Left lung (tissue), 10 donors: Measurements from ENCODE around the gene MTMR2. TPM values are rescaled to one million over a fixed set of nuclear protein-coding genes. Genes with fewer than 3 reads are reported as not detected.
"Not testable (repeated sequence)": the region's sequence is repeated elsewhere in the genome, so short reads cannot be mapped to it uniquely, and the experiment has no call there.

ENCODE experiments used
- ATAC-seq: fragments of 200-7000 bp; cut with Tn5 transposase; one replicate; pipeline ENCODE4 v1.9.1; 2020; ENCODE audit warnings: moderate library complexity
- DNase-seq, 4 donors: peaks; one replicate each; pipeline ENCODE4 v3.0.0-alpha.2; 2013 to 2020
- H3K27ac ChIP-seq, 2 donors: fragments of 200-600 bp; sonication (generic) in 1 of 2; one replicate each; pipeline versions ENCODE4 v1.5.0 to v1.8.0; 2020 to 2021
- H3K27me3 ChIP-seq, 2 donors: fragments of 200-600 bp; sonication (generic) in 1 of 2; one replicate each; pipeline versions ENCODE4 v1.5.0 to v1.8.0; 2020 to 2021
- H3K36me3 ChIP-seq, 2 donors: fragments of 200-600 bp; sonication (generic) in 1 of 2; one replicate each; pipeline versions ENCODE4 v1.5.0 to v1.8.0; 2020 to 2021
- H3K4me1 ChIP-seq, 2 donors: fragments of 200-600 bp; one replicate each; pipeline ENCODE4 v1.8.0; 2021
- H3K4me3 ChIP-seq, 2 donors: fragments of 200-600 bp; sonication (generic) in 1 of 2; one replicate each; pipeline versions ENCODE4 v1.5.0 to v1.8.0; 2020 to 2021; ENCODE audit warnings: mild to moderate bottlenecking in 1 of 2
- H3K9me3 ChIP-seq, 2 donors: fragments of 200-600 bp; sonication (generic) in 1 of 2; one replicate each; pipeline versions ENCODE4 v1.5.0 to v1.8.0; 2020 to 2021
- intact Hi-C, 2 donors: fragments of 100-400 bp; cut with DNase I; formaldehyde crosslinking; loops; one replicate each; pipeline versions ENCODE4 v1.11.2 to v1.14.2; 2022
- polyA plus RNA-seq, 6 donors: library from polyadenylated mRNA; unstranded; fragments of 120-200 nt; gene quantifications; one replicate each; pipeline ENCODE4 v1.2.1, GENCODE V29; 2013; ENCODE audit not compliant: insufficient read length in 6 of 6
- total RNA-seq, 2 donors: library from RNA; stranded (reverse); fragmentation: NEBNext Ultra II Directional; extraction: Animal tissue kit (Norgen Biotek cat#: 25700); gene quantifications; one replicate each; pipeline ENCODE4 v1.2.1, GENCODE V29; 2021
- TF ChIP-seq, protein P1 (sequence below), 2 donors: fragments of 200-600 bp; sonication (generic) in 1 of 2; IDR thresholded peaks; one replicate each; pipeline versions ENCODE4 v1.5.0 to v1.8.0; 2021; ENCODE audit warnings: antibody characterized with exemption in 2 of 2
- donor health status: DM: no; HTN: yes; CAD: no.
- donor health status: DM: no; HTN: no; CAD: no.

Gene MTMR2
- total and polyA plus RNA-seq, 8 donors = 33.3 to 73.5 (median 56.0) TPM

DNA sequence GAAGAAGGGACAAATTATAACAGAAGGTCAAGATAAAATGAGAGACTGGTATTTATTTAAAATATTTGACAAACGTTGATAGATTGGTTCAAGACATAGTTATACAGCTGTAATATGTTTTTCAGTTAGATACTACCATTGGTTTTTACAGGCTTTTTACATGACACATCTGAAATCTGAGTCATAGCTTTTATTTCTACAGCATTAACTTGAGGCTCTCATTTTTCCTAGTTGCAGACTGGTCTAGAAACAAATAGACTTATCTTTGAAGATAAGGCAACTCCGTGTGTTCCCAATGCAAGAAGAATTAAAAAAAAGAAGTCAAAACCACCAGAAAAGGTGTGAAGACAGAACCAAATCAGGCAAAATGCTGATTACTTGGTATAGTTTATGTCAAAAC lies 102.3 kb downstream of the MTMR2 start:
- TF ChIP-seq, protein P1, sequence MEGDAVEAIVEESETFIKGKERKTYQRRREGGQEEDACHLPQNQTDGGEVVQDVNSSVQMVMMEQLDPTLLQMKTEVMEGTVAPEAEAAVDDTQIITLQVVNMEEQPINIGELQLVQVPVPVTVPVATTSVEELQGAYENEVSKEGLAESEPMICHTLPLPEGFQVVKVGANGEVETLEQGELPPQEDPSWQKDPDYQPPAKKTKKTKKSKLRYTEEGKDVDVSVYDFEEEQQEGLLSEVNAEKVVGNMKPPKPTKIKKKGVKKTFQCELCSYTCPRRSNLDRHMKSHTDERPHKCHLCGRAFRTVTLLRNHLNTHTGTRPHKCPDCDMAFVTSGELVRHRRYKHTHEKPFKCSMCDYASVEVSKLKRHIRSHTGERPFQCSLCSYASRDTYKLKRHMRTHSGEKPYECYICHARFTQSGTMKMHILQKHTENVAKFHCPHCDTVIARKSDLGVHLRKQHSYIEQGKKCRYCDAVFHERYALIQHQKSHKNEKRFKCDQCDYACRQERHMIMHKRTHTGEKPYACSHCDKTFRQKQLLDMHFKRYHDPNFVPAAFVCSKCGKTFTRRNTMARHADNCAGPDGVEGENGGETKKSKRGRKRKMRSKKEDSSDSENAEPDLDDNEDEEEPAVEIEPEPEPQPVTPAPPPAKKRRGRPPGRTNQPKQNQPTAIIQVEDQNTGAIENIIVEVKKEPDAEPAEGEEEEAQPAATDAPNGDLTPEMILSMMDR (IDR thresholded peaks at IDR 0.05) = no peak
- ATAC-seq (no peak), DNase-seq (no peak)
- Histone ChIP-seq H3K27ac (no peak overlapping the region), H3K27me3 (no peaks in the 10 kb centered on the region), H3K36me3 (peaks cover 0 to 72% of the 10 kb centered on the region in 2 donors), H3K4me1 (no peaks in the 10 kb centered on the region), H3K9me3 (no peaks in the 10 kb centered on the region), H3K4me3 (no peak overlapping the region)
- intact Hi-C loops = no loop called here

DNA sequence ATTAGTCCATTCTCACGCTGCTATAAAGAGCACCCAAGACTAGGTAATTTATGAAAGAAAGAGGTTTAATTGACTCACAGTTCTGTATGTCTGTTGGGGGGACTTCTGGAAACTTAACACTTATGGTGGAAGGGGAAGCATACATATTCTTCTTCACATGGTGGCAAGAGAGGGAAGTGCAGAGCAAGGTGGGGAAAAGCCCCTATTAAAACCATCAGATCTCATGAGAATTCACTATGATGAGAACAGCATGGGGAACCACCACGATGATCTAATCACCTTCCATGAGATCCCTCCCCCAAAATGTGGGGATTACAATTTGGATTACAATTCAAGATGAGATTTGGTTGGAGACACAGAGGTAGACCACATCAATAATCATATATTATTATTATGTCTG lies 107.9 kb downstream of the MTMR2 start:
- Histone ChIP-seq H3K27me3 (no peaks in the 10 kb centered on the region), H3K4me3 (no peak overlapping the region), H3K4me1 (no peaks in the 10 kb centered on the region), H3K27ac (no peak overlapping the region), H3K9me3 (no peaks in the 10 kb centered on the region), H3K36me3 (peaks cover 0 to 34% of the 10 kb centered on the region in 2 donors)
- intact Hi-C loops = no loop called here
- DNase-seq (no peak), ATAC-seq (no peak)
- TF ChIP-seq, protein P1 (IDR thresholded peaks at IDR 0.05) = no peak

DNA sequence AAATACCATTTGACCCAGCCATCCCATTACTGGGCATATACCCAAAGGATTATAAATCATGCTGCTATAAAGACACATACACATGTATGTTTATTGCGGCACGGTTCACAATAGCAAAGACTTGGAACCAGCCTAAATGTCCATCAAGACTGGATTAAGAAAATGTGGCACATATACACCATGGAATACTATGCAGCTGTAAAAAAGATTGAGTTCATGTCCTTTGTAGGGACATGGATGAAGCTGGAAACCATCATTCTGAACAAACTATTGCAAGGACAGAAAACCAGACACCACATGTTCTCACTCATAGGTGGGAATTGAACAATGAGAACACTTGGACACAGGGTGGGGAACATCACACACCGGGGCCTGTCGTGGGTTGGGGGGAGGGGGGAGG lies 112.9 kb downstream of the MTMR2 start:
- H3K4me3 ChIP-seq, DNase-seq, H3K27me3 ChIP-seq, H3K27ac ChIP-seq, intact Hi-C loops, H3K4me1 ChIP-seq, H3K9me3 ChIP-seq, ATAC-seq: not testable (repeated sequence)
- peaks cover 0 to 15% of the 10 kb centered on the region in 2 donors for H3K36me3 ChIP-seq

DNA sequence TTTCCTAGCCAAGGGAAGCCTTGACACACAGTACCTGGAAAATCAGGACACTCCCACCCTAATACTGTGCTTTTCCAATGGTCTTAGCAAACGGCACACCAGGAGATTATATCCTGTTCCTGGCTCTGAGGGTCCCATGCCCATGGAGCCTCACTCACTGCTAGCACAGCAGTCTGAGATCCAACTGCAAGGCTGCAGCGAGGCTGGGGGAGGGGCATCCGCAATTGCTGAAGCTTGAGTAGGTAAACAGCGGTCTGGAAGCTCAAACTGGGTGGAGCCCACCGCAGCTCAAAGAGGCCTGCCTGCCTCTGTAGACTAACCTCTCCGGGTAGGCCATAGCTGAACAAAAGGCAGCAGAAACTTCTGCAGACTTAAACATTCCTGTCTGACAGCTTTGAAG lies 117.4 kb downstream of the MTMR2 start:
- H3K27ac ChIP-seq, ATAC-seq: not testable (repeated sequence)

DNA sequence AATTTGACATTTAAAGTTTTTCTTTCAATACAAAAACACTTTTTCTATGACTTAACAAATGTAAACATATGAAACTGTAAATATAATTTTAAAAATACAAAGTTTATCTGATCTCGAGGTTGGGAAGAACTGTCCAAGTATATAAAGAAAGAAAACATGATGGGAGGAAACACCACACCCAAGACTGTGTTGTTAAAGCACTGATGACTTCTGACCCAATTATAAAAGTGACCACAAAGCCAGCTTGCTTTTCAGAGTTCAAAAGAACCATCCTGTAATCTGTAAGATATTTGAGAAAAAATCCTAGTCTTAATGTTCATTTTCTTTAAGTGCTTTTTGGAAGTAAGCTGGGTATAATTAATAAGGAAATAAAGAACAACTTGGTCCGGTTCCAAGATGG lies 118.0 kb downstream of the MTMR2 start:
- peaks cover 0 to 21% of the 10 kb centered on the region in 2 donors for H3K36me3 ChIP-seq
- no peak overlapping the region for H3K27ac ChIP-seq
- no peak overlapping the region for H3K4me3 ChIP-seq
- H3K9me3 ChIP-seq = no peaks in the 10 kb centered on the region
- TF ChIP-seq, protein P1 (IDR thresholded peaks at IDR 0.05) = no peak
- ATAC-seq (no peak), DNase-seq (no peak)
- intact Hi-C loops = no loop called here
- no peaks in the 10 kb centered on the region for H3K27me3 ChIP-seq
- H3K4me1 ChIP-seq = no peaks in the 10 kb centered on the region

More for the DNA sequence above, 117.4 kb downstream of the MTMR2 start:
- peaks cover 0 to 19% of the 10 kb centered on the region in 2 donors for H3K36me3 ChIP-seq
- peak in 1 of 4 donors; percentile 41 for DNase-seq
- H3K4me1 ChIP-seq, H3K27me3 ChIP-seq, H3K4me3 ChIP-seq, H3K9me3 ChIP-seq, intact Hi-C loops: not testable (repeated sequence)

DNA sequence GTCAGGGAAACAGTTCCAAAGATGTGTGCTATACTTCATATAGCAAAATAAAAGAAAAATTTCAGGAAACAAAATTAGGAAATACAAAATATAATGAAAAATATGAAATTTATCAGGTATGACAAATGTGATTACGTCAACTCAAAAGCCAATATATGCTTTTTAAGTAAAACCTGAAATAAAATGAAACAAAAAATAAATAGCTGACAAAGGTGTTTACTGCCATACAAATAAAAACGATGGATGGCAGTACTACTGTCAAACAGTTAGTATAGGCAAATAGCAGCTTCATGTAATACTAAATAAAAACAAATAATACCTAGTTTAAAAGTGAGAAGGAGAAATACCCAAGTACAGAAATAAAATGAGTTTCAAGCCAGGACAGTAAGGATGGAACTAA lies 119.9 kb downstream of the MTMR2 start:
- no peak overlapping the region for H3K4me3 ChIP-seq
- H3K4me1 ChIP-seq = no peaks in the 10 kb centered on the region
- ATAC-seq (no peak), DNase-seq (no peak)
- H3K9me3 ChIP-seq = no peaks in the 10 kb centered on the region
- intact Hi-C loops = no loop called here
- no peaks in the 10 kb centered on the region for H3K27me3 ChIP-seq
- peaks cover 0 to 36% of the 10 kb centered on the region in 2 donors for H3K36me3 ChIP-seq
- H3K27ac ChIP-seq = no peak overlapping the region
- TF ChIP-seq, protein P1 (IDR thresholded peaks at IDR 0.05) = no peak
